Naive thymus-derived CD8-positive, alpha-beta T cell (primary cell): ENCODE results near the gene SLC35F3. TPM values are rescaled to one million over a fixed set of nuclear protein-coding genes. Genes with fewer than 3 reads are reported as not detected.

Experiments
- ATAC-seq, 2 donors: fragments of 150-1000 bp; cut with Tn5 transposase in 1 of 2; sonication (Bioruptor Pico), chemical (Tn5 transposase) in 1 of 2; 1 replicate in 1 of 2; 2 replicates in 1 of 2; pipeline ENCODE4 v1.10.0; 2021; ENCODE audit warnings: mild to moderate bottlenecking in 2 of 2, moderate library complexity in 2 of 2
- POLR2A ChIA-PET: fragments of 350-600 bp; sonication (Branson Sonifier 250); formaldehyde crosslinking; loops from one replicate; lab custom pipeline; 2021; ENCODE audit warnings: antibody characterized with exemption; lab: Charles Lee
- DNase-seq, 10 donors: peaks; one replicate each; pipeline versions ENCODE4 v3.0.0 to v3.0.0-alpha.2; 2020 to 2022
- H3K27ac Mint-ChIP-seq, 10 donors: one replicate each; pipeline ENCODE4 v1.8.0; 2020 to 2022; ENCODE audit warnings: mild to moderate bottlenecking in 10 of 10, mixed read lengths in 10 of 10, moderate library complexity in 4 of 10, inconsistent platforms in 1 of 10
- H3K27me3 Mint-ChIP-seq, 5 donors: one replicate each; pipeline ENCODE4 v1.8.0; 2021 to 2022; ENCODE audit warnings: mixed read lengths in 5 of 5
- H3K36me3 Mint-ChIP-seq, 3 donors: one replicate each; pipeline ENCODE4 v1.8.0; 2020 to 2022; ENCODE audit warnings: mixed read lengths in 3 of 3, mild to moderate bottlenecking in 2 of 3, inconsistent platforms in 1 of 3
- H3K4me1 Mint-ChIP-seq, 4 donors: one replicate each; pipeline ENCODE4 v1.8.0; 2021 to 2022; ENCODE audit warnings: mixed read lengths in 4 of 4
- H3K4me3 Mint-ChIP-seq, 10 donors: one replicate each; pipeline ENCODE4 v1.8.0; 2020 to 2022; ENCODE audit warnings: mild to moderate bottlenecking in 10 of 10, mixed read lengths in 10 of 10, moderate library complexity in 6 of 10, inconsistent platforms in 1 of 10
- H3K9me3 Mint-ChIP-seq, 9 donors: one replicate each; pipeline ENCODE4 v1.8.0; 2020 to 2022; ENCODE audit warnings: mixed read lengths in 9 of 9, mild to moderate bottlenecking in 3 of 9, inconsistent platforms in 1 of 9, moderate library complexity in 1 of 9
- polyA plus RNA-seq, 3 donors: library from polyadenylated mRNA; unstranded; fragments of 300-500 nt; fragmentation: Illumina TruSeq; gene quantifications; one replicate each; pipeline ENCODE4 v1.2.3, GENCODE V29; 2021
- total RNA-seq, 8 experiments: library from RNA in 2 of 8; stranded (reverse) in 2 of 8; gene quantifications; one replicate each; pipeline ENCODE4 v1.2.3 and lab custom pipeline; 2021 to 2026

SLC35F3 gene
- total and polyA plus RNA-seq, 5 experiments from 2014 or later = 0.06 to 0.63 (median 0.33) TPM; not detected in 1

DNA sequence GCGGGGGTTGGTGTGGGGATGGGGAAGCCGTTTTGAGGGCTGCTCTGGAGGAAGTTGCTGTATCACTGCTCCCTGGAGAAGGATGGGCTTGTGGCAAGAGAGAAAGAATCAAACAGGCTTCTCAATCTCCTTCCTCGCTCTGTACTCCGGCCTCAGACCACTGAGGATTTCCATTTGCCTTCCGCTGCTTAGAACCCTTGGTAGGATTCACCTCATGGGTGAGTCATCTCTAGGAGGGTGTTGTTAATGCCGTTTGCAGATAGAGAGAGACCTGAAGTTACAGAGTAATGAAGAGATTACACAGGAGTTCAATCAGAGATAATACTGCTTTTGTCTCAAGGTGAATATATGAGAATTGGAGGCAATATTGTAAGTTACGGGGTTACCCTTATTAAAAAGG is 15.3 kb downstream of the SLC35F3 start:
- POLR2A ChIA-PET = no interaction called here
- Mint-ChIP-seq H3K4me3 (no peak overlapping the region), H3K27me3 (peaks cover 0 to 12% (median 6%) of the 10 kb centered on the region in 5 donors), H3K4me1 (no peaks in the 10 kb centered on the region), H3K27ac (no peak overlapping the region), H3K9me3 (peaks cover 2 to 38% (median 15%) of the 10 kb centered on the region in 9 donors), H3K36me3 (peaks cover 0 to 5% (median 0%) of the 10 kb centered on the region in 3 donors)
- no peak for DNase-seq
- ATAC-seq = no peak

DNA sequence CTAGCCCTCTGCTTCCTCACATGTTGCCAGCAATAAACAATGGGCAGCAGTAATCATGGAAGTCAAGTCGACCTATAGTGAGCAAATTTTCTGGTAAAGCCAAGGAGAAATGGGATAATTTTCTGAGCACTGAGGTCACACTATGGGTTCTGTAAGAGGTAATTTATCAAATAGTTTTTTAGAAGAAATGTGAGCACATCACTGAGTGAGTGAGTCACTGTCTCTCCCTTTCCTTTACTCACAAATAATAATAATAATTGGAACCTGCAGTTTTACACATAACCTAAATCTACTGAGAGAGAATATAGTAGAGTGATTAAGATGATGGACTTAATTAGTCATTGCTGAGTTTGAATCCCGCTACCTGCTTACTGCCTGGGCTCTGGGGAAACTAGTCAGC is 23.6 kb downstream of the SLC35F3 start:
- H3K27ac Mint-ChIP-seq = no peak overlapping the region
- no peaks in the 10 kb centered on the region for H3K36me3 Mint-ChIP-seq
- ATAC-seq (no peak), DNase-seq (no peak)
- no peaks in the 10 kb centered on the region for H3K4me1 Mint-ChIP-seq
- POLR2A ChIA-PET = no interaction called here
- peaks cover 0 to 22% (median 9%) of the 10 kb centered on the region in 9 donors for H3K9me3 Mint-ChIP-seq
- H3K4me3 Mint-ChIP-seq = no peak overlapping the region
- H3K27me3 Mint-ChIP-seq = peaks cover 1 to 30% (median 5%) of the 10 kb centered on the region in 5 donors

DNA sequence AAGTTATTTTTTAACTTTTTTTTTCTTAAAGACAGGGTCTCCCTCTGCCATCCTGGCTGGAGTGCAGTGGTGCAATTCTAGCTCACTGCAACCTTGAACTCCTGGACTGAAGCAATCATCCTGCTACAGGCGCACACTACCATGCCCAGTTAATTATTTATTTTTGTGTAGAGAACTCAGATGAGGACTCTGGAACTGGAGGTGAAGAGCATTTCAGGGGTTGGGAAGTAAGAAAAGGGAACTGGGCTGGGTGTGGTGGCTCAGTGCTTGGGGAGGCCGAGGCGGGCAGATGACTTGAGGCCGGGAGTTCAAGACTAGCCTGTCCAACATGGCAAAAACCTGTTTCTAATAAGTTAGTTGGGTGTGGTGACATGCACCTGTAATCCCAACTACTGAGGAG is 28.9 kb downstream of the SLC35F3 start:
- DNase-seq = no peak
- peaks cover 0 to 12% (median 0%) of the 10 kb centered on the region in 9 donors for H3K9me3 Mint-ChIP-seq

DNA sequence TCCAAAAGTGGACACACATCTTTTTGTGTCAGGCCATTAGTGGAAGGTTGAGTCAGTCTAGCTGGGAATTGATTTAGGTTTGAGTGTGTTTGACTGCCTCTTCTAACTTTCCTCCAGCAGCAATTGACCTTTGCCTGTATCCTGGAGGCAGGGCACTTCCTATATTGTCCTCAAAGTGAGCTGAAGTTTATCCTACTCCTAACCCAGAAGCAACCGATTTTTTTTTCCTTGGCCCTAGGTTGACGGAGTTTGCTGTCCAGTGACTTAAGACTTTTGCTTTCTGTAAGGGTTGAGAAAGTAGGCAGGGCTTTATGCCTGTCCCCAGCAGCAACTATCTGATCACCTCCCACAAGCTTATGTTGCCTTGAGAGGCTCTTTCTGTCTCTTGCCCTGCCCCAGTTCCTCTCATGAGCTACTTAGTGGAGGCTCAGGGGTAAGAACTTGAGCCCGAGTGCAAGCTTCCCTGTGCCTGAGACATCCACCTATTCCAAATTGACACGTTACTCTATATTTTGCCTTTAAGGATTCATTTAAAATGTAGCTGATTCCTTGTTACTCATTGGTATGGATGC is 30.9 kb downstream of the SLC35F3 start:
- ATAC-seq = no peak
- POLR2A ChIA-PET = no interaction called here
- no peak for DNase-seq
- Mint-ChIP-seq H3K36me3 (no peaks in the 10 kb centered on the region), H3K27me3 (peaks cover 8 to 36% (median 14%) of the 10 kb centered on the region in 5 donors), H3K4me3 (no peak overlapping the region), H3K27ac (no peak overlapping the region), H3K4me1 (no peaks in the 10 kb centered on the region), H3K9me3 (peaks cover 0 to 17% (median 0%) of the 10 kb centered on the region in 9 donors)

More for the DNA sequence above, 28.9 kb downstream of the SLC35F3 start:
- H3K36me3 Mint-ChIP-seq = no peaks in the 10 kb centered on the region
- no peak overlapping the region for H3K4me3 Mint-ChIP-seq
- H3K27me3 Mint-ChIP-seq = peaks cover 8 to 40% (median 11%) of the 10 kb centered on the region in 5 donors
- no peak for ATAC-seq
- H3K4me1 Mint-ChIP-seq = no peaks in the 10 kb centered on the region
- no peak overlapping the region for H3K27ac Mint-ChIP-seq
- POLR2A ChIA-PET = no interaction called here

DNA sequence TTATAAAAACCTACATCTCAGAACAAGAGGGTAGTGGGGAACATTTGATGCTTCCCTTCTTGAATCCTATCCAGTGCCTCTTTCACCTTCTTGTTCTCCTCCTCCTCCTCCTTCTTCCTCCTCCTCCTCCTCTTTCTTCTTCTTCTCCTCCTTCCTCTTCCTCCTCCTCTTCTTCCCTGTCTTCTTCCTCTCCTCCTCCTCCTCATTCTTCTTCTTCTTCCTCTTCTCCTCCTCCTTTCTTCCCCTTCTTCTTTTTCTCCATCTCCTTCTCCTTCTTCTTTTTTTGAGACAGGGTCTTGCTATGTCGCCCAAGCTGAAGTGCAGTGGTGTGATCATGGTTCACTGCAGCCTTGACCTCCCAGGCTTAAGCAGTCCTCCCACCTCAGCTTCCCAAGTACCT is 31.9 kb downstream of the SLC35F3 start:
- no peak overlapping the region for H3K27ac Mint-ChIP-seq
- DNase-seq (no peak), ATAC-seq (no peak)
- H3K36me3 Mint-ChIP-seq = no peaks in the 10 kb centered on the region
- peaks cover 8 to 36% (median 12%) of the 10 kb centered on the region in 5 donors for H3K27me3 Mint-ChIP-seq
- no peaks in the 10 kb centered on the region for H3K4me1 Mint-ChIP-seq
- H3K9me3 Mint-ChIP-seq = peaks cover 0 to 17% (median 0%) of the 10 kb centered on the region in 9 donors
- H3K4me3 Mint-ChIP-seq = no peak overlapping the region
- POLR2A ChIA-PET = no interaction called here

DNA sequence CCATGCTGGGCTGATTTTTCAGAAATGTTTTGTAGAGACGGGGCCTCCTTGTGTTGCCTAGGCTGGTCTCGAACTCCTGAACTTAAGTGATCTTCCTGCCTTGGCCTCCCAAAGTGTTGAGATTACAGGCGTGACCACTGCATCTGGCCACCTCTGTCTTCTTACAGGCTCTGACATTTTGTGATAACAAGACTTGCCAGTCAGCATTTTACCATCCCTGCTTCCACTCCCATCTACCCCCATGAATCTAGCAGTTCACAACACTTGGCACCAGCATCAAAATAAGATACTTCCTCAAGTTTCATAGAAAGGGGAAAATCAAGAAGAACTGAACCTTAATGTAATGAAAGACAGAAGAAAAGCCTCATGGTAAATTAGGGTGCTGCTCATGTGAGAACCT is 32.4 kb downstream of the SLC35F3 start:
- DNase-seq (no peak), ATAC-seq (no peak)
- Mint-ChIP-seq H3K27ac (no peak overlapping the region), H3K4me1 (no peaks in the 10 kb centered on the region), H3K9me3 (peaks cover 0 to 17% (median 0%) of the 10 kb centered on the region in 9 donors), H3K27me3 (peaks cover 8 to 36% (median 12%) of the 10 kb centered on the region in 5 donors), H3K36me3 (no peaks in the 10 kb centered on the region), H3K4me3 (no peak overlapping the region)
- POLR2A ChIA-PET = no interaction called here

DNA sequence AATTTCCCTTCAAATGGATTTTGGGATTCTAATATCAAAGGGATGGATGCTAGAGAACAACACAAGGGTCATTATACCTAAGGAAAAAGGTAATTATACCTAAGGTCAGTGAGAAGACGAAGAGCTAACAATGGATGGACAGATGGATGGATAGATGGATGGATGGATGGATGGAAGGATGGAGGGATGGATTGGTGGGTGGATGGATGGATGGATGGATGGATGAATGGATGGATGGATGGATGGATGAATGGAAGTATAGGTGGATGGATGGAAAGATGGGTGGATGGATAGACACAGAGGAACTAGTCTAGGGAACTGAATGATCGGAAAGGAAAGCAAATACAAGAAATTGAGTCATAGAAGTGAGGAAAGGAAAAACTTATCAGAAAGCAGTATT is 34.0 kb downstream of the SLC35F3 start:
- no peaks in the 10 kb centered on the region for H3K36me3 Mint-ChIP-seq
- no peak for ATAC-seq
- H3K9me3 Mint-ChIP-seq = peaks cover 0 to 17% (median 0%) of the 10 kb centered on the region in 9 donors
- POLR2A ChIA-PET = interaction anchor here (0.7 kb wide), 1 partner anchor 9 kb away, joined by 3 read pairs; no protein-coding TSS in a partner anchor
- H3K27ac Mint-ChIP-seq = no peak overlapping the region
- peaks cover 9 to 45% (median 12%) of the 10 kb centered on the region in 5 donors for H3K27me3 Mint-ChIP-seq
- no peak overlapping the region for H3K4me3 Mint-ChIP-seq
- peaks cover 0 to 2% (median 0%) of the 10 kb centered on the region in 4 donors for H3K4me1 Mint-ChIP-seq
- no peak for DNase-seq

DNA sequence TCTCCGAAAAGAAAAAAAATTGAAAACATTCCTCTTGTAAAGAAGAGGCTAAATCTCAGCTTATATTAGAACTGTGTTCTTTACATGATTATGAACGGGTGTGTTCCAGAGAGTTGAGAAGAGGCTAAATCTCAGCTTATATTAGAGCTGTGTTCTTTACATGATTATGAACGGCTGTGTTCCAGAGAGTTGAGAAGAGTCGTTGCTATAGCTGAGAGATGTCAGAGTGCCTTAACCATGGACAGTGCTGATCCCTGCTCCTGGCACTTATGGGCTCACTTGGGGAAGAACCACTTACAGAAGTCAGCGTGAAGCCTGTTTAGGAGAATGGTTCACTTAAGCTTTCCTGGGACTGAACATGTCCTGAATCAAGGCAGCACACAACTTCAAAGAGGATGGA is 35.0 kb downstream of the SLC35F3 start:
- no peak for DNase-seq
- POLR2A ChIA-PET = no interaction called here
- Mint-ChIP-seq H3K36me3 (no peaks in the 10 kb centered on the region), H3K27me3 (peaks cover 9 to 45% (median 11%) of the 10 kb centered on the region in 5 donors), H3K4me1 (peaks cover 0 to 2% (median 0%) of the 10 kb centered on the region in 4 donors), H3K9me3 (peaks cover 0 to 17% (median 0%) of the 10 kb centered on the region in 9 donors), H3K27ac (no peak overlapping the region), H3K4me3 (no peak overlapping the region)
- no peak for ATAC-seq

DNA sequence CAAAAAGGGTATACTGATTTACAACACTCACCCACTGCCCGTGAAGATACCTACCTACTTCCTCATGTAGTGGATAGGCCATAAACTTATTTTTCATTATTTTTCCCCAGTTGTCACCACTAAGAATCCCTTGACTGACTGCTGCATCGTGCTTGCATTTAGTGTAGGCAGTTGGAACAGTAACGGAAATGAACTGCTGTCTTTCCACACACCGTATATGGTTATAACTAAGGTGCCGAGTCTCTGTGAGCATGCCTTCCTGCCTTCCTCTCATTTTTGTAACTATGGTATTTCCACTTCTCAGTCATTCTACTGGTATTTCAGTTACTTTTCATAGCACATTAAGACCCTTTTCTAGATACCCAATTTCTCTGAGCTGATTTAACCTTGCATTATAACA is 36.4 kb downstream of the SLC35F3 start:
- ATAC-seq (no peak), DNase-seq (no peak)
- H3K36me3 Mint-ChIP-seq = no peaks in the 10 kb centered on the region
- POLR2A ChIA-PET = no interaction called here
- H3K27ac Mint-ChIP-seq = no peak overlapping the region
- H3K4me1 Mint-ChIP-seq = peaks cover 0 to 2% (median 0%) of the 10 kb centered on the region in 4 donors
- H3K9me3 Mint-ChIP-seq = peaks cover 0 to 17% (median 0%) of the 10 kb centered on the region in 9 donors
- H3K27me3 Mint-ChIP-seq = peaks cover 9 to 40% (median 11%) of the 10 kb centered on the region in 5 donors
- no peak overlapping the region for H3K4me3 Mint-ChIP-seq

DNA sequence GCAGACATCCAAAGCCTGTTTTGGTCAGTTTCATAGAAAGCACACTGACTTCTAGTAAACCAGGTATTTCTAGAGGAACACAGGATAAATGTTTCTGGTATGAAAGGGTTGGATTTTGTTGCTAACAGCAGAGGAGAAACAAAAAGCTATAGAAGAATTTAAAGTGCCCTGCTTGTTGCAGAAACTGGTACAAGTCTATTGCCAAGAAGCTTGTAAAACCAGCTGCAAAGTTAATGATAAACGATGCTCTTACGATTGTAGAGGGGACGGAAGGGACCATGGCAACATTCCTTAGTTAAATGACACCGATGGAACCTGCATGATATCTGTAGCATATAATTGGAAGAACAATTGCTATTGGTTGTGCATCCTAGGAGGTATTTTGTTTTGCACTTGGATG is 40.1 kb downstream of the SLC35F3 start:
- H3K27ac Mint-ChIP-seq = no peak overlapping the region
- DNase-seq (no peak), ATAC-seq (no peak)
- no peak overlapping the region for H3K4me3 Mint-ChIP-seq
- peaks cover 0 to 2% (median 0%) of the 10 kb centered on the region in 4 donors for H3K4me1 Mint-ChIP-seq
- H3K9me3 Mint-ChIP-seq = peaks cover 0 to 3% (median 0%) of the 10 kb centered on the region in 9 donors
- H3K27me3 Mint-ChIP-seq = peaks cover 5 to 16% (median 9%) of the 10 kb centered on the region in 5 donors
- H3K36me3 Mint-ChIP-seq = no peaks in the 10 kb centered on the region
- POLR2A ChIA-PET = no interaction called here

DNA sequence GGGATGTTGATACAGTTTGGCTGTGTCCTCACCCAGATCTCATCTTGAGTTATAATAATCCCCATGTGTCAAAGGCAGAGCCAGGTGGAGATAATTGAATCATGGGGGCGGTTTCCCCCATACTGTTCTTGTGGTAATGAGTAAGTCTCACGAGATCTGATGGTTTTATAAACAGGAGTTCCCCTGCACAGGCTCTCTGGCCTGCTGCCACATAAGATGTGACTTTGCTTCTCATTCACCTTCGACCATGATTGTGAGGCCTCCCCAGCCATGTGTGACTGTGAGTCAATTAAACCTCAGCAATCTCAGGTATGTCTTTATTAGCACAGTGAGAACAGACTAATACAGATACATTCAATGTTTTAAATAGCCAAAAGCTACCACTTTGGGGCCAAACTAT is 41.1 kb downstream of the SLC35F3 start:
- POLR2A ChIA-PET = no interaction called here
- no peak for ATAC-seq

DNA sequence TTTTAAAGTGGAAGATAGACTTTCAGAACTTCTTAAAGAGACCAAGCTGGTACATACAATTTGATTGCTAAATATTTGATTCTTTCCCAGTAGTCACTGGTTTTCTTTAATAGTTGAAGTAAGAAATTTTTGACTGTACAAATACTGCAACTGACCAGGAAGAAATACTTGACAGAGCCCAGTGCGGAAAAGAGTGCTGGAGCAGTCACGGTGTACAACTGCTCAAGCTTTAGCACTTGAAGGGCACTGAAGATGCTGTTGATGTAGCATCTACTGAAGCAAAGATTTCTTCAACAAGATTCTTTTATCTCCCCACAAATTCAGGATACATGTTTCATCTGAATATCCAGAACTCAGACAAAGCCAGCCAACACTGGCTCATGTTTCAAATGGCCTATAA is 41.5 kb downstream of the SLC35F3 start:
- POLR2A ChIA-PET = no interaction called here
- H3K9me3 Mint-ChIP-seq = peaks cover 0 to 5% (median 3%) of the 10 kb centered on the region in 9 donors
- H3K4me1 Mint-ChIP-seq = peaks cover 0 to 2% (median 0%) of the 10 kb centered on the region in 4 donors
- no peak for DNase-seq
- H3K27ac Mint-ChIP-seq = no peak overlapping the region
- ATAC-seq = no peak
- peaks cover 5 to 16% (median 9%) of the 10 kb centered on the region in 5 donors for H3K27me3 Mint-ChIP-seq
- H3K36me3 Mint-ChIP-seq = no peaks in the 10 kb centered on the region
- H3K4me3 Mint-ChIP-seq = no peak overlapping the region

More for the DNA sequence above, 41.1 kb downstream of the SLC35F3 start:
- H3K27me3 Mint-ChIP-seq = peaks cover 5 to 16% (median 9%) of the 10 kb centered on the region in 5 donors
- no peak overlapping the region for H3K4me3 Mint-ChIP-seq
- H3K9me3 Mint-ChIP-seq = peaks cover 0 to 4% (median under 1%) of the 10 kb centered on the region in 9 donors
- no peaks in the 10 kb centered on the region for H3K36me3 Mint-ChIP-seq
- peaks cover 0 to 2% (median 0%) of the 10 kb centered on the region in 4 donors for H3K4me1 Mint-ChIP-seq
- DNase-seq = no peak
- no peak overlapping the region for H3K27ac Mint-ChIP-seq

DNA sequence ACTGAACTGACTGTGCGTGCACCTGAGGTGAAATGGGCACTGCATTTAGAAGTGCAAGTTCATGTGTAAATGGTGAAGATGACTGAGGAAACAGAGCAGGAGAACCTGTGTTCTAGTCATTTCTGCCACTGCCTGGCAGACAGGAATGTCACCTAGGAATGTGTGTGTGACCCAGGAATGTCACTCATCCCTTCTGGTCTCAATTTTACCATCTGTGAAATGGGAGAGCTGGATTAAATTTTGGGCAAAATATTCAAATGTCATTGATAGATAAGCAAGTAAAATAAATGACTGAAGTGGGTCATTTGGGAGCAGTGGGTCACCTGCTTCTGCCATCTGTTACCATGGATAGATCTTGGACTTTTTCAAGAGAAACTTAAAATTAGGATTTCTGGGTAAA is 42.2 kb downstream of the SLC35F3 start:
- DNase-seq (no peak), ATAC-seq (no peak)
- peaks cover 0 to 2% (median 0%) of the 10 kb centered on the region in 4 donors for H3K4me1 Mint-ChIP-seq
- POLR2A ChIA-PET = no interaction called here
- H3K27ac Mint-ChIP-seq = no peak overlapping the region
- peaks cover 0 to 4% (median 0%) of the 10 kb centered on the region in 3 donors for H3K36me3 Mint-ChIP-seq
- no peak overlapping the region for H3K4me3 Mint-ChIP-seq
- H3K27me3 Mint-ChIP-seq = peaks cover 5 to 16% (median 11%) of the 10 kb centered on the region in 5 donors
- peaks cover 0 to 11% (median 7%) of the 10 kb centered on the region in 9 donors for H3K9me3 Mint-ChIP-seq
